ENCODE measurements around the gene BLVRB. TPM values are rescaled to one million over a fixed set of nuclear protein-coding genes. Genes with fewer than 3 reads are reported as not detected.
"Not testable (repeated sequence)": the region's sequence is repeated elsewhere in the genome, so short reads cannot be mapped to it uniquely, and the experiment has no call there.

Gene BLVRB
- polyA plus RNA-seq, 1 of the 3 experiments (the other 2 are of a cell fraction), result 85.9 TPM

GRCh38 chr19:40501599-40501998 is 36.1 kb upstream of the BLVRB start:
- no peak overlapping the region for H3K4me3 ChIP-seq (ENCODE audit: low read depth in 2 of 2, low read length in 1 of 2)
- no peak overlapping the region for H3K27ac ChIP-seq (ENCODE audit: low read depth in 2 of 2, low read length in 1 of 2)
- no peaks in the 10 kb centered on the region for H3K4me1 ChIP-seq (ENCODE audit: control insufficient read depth in 1 of 2, insufficient read depth in 2 of 2, low read depth in 1 of 2, low read length in 1 of 2)
- H3K9me3 ChIP-seq, result no peaks in the 10 kb centered on the region
- H2AFZ ChIP-seq (ENCODE audit: low read depth), result no peak overlapping the region
- no peaks in the 10 kb centered on the region for H3F3A ChIP-seq (replicated peaks; ENCODE audit: insufficient read depth)
- POLR2A ChIA-PET, result no interaction called here
- no peak overlapping the region for H3K9ac ChIP-seq
- no peaks in the 10 kb centered on the region for H3K79me2 ChIP-seq (ENCODE audit: insufficient read depth)
- H3K36me3 ChIP-seq (replicated peaks in 1 of 2; ENCODE audit: control insufficient read depth in 1 of 2, insufficient read depth in 2 of 2, low read length in 1 of 2), result no peaks in the 10 kb centered on the region
- no peak for DNase-seq
- TF ChIP-seq YY1 (IDR thresholded peaks at IDR 0.05; ENCODE audit: low read depth) (no peak), EZH2phosphoT487 (IDR thresholded peaks at IDR 0.05; ENCODE audit: borderline replicate concordance, low read depth) (no peak), RCOR1 (IDR thresholded peaks at IDR 0.05; ENCODE audit: low read length) (no peak), REST (IDR thresholded peaks at IDR 0.05; ENCODE audit: low read depth, low read length) (no peak), CHD2 (IDR thresholded peaks at IDR 0.05; ENCODE audit: low read length, partially characterized antibody) (no peak), MXI1 (IDR thresholded peaks at IDR 0.05; ENCODE audit: low read depth, low read length) (no peak), SIN3A (IDR thresholded peaks at IDR 0.05; ENCODE audit: borderline replicate concordance, low read depth, low read length) (no peak)
- H3K9me2 ChIP-seq, result no peaks in the 10 kb centered on the region
- CTCF ChIA-PET, result interaction anchor here (1.1 to 2.0 kb wide), 3 partner anchors 20 to 81 kb away, joined by 3 to 8 read pairs (median 3); no protein-coding TSS in a partner anchor
- no peak overlapping the region for H3K4me2 ChIP-seq
- no peaks in the 10 kb centered on the region for H4K20me1 ChIP-seq (ENCODE audit: insufficient read depth)
- 67% methylated on average over 4 of the region's 4 CpGs for WGBS (ENCODE audit: low lambda C conversion rate)
- H3K27me3 ChIP-seq (ENCODE audit: insufficient read depth), result no peaks in the 10 kb centered on the region

- H3K79me2 ChIP-seq (ENCODE audit: insufficient read depth); H3K4me1 ChIP-seq (ENCODE audit: control insufficient read depth in 1 of 2, insufficient read depth in 2 of 2, low read depth in 1 of 2, low read length in 1 of 2); H2AFZ ChIP-seq (ENCODE audit: low read depth); H3K4me3 ChIP-seq (ENCODE audit: low read depth in 2 of 2, low read length in 1 of 2); H3K9me2 ChIP-seq; H3K9me3 ChIP-seq; POLR2A ChIA-PET; H3K27me3 ChIP-seq (ENCODE audit: insufficient read depth); H3F3A ChIP-seq (replicated peaks; ENCODE audit: insufficient read depth); H3K9ac ChIP-seq; DNase-seq; H4K20me1 ChIP-seq (ENCODE audit: insufficient read depth); H3K27ac ChIP-seq (ENCODE audit: low read depth in 2 of 2, low read length in 1 of 2); H3K36me3 ChIP-seq (replicated peaks in 1 of 2; ENCODE audit: control insufficient read depth in 1 of 2, insufficient read depth in 2 of 2, low read length in 1 of 2); H3K4me2 ChIP-seq: not testable (repeated sequence)
- CTCF ChIA-PET, result interaction anchor here (0.7 to 2.0 kb wide), 4 partner anchors 20 to 134 kb away, joined by 3 to 8 read pairs (median 4); no protein-coding TSS in a partner anchor
- 64% methylated on average over 8 of the region's 8 CpGs for WGBS (ENCODE audit: low lambda C conversion rate)
These were observed 35.4 kb upstream of the BLVRB start for GRCh38 chr19:40500678-40501530.

Data from SK-N-SH (cell line).